Measurements from ENCODE around the gene CECR2. TPM values are rescaled to one million over a fixed set of nuclear protein-coding genes. Genes with fewer than 3 reads are reported as not detected.
A peak's percentile ranks its signal among the peaks of the same experiment; 100 is the strongest.

Gene CECR2
- total and polyA plus RNA-seq, 8 donors, result 8.0 to 22.0 (median 17.1) TPM

DNA sequence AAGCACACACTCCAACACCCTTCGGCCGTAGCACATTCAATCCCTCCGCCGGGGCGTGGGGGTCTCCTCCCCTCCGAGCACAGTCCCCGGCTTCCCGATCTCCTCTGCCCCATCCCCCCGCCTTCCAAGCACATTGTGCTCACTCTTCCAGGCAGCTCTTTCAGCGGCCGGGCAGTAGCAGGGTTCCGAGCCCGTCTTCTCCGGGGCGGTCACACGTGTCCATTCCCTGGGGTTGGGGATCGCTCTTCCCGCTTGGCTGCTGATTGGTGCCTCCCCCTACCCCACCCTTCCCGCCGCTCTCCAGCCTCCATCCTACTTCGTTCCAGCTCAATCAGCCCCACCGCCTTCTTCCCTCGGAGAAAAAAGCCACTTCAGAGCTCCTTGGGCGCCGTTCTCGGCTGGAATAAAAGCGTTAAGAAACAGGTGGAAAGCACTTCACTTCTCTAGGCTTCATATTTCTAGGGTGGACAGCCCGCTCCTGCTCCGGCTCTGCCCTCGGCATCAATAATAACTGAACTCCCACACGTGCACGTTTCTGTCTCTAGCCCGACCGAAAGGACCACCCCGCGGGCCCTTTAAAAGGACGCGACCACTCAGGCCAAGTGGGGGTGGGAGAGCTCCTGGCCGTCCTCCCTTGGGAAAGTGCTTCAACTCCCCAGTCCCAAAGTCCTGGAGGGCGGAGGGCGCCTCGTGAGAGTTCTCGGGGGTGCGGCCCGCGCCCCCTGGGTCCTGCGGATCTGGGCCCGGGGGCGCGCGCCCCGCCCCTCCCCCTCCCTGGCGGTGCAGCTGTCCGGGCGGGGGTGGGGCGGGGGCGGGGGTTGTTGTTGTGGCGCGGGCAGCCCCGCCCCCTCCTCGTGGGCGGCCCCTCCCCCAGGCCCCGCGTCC lies 464 bp upstream of the CECR2 start:
- Histone ChIP-seq H3K27ac (peak overlapping the region; percentile 74 to 87), H3K36me3 (no peaks in the 10 kb centered on the region), H3K4me1 (peaks cover 10 to 26% of the 10 kb centered on the region in 2 donors), H3K9me3 (no peaks in the 10 kb centered on the region), H3K27me3 (peaks cover 7 to 83% of the 10 kb centered on the region in 2 donors), H3K4me3 (peak overlapping the region; percentile 42 to 60)
- TF ChIP-seq, protein P1, sequence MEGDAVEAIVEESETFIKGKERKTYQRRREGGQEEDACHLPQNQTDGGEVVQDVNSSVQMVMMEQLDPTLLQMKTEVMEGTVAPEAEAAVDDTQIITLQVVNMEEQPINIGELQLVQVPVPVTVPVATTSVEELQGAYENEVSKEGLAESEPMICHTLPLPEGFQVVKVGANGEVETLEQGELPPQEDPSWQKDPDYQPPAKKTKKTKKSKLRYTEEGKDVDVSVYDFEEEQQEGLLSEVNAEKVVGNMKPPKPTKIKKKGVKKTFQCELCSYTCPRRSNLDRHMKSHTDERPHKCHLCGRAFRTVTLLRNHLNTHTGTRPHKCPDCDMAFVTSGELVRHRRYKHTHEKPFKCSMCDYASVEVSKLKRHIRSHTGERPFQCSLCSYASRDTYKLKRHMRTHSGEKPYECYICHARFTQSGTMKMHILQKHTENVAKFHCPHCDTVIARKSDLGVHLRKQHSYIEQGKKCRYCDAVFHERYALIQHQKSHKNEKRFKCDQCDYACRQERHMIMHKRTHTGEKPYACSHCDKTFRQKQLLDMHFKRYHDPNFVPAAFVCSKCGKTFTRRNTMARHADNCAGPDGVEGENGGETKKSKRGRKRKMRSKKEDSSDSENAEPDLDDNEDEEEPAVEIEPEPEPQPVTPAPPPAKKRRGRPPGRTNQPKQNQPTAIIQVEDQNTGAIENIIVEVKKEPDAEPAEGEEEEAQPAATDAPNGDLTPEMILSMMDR (IDR thresholded peaks at IDR 0.05), result no peak
- ATAC-seq (peak; percentile 80), DNase-seq (peak; percentile 76 to 91 (median 83))
- intact Hi-C loops (cut with DNase I), result no loop called here

DNA sequence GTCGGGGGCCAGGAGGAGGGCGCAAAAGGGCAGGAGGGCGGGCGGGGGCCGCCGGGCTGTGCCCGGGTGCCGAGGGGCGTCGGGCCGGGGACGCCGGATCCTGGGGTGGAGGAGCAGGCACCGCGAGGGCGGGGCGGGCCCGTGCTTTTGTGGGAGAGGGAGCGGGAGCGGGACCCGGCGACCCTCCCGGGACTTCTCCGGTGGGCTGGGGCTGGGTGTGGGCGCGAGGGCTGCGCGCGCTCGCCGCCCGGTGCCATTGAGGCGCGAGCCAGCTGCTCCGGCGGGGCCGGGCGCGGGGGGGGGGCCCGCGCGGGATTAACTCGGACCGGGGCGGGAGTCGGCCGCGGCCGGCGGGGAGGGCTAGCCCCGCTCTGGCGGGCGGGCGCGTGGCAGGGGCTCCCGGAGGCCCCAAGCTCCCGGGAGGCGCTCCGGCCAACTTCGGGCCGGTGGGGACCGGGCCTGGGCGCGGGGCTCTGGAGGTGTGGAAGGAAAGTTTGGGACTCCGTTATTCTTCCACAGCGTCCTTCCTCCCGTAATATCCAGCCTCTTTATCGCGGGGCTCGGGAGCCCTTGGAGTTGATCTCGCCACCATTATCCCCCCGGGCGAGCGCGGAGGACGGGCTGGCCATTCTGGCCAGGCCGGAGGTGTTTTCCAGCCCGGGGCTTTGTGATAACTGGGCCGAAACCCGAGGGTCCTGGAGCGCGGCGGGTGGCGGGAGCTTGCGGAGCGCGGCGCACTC lies 936 bp downstream of the CECR2 start:
- Histone ChIP-seq H3K4me1 (peaks cover 10 to 26% of the 10 kb centered on the region in 2 donors), H3K27ac (peak overlapping the region; percentile 63 to 89), H3K9me3 (no peaks in the 10 kb centered on the region), H3K4me3 (peak overlapping the region; percentile 60 to 67), H3K27me3 (peaks cover 7 to 88% of the 10 kb centered on the region in 2 donors), H3K36me3 (no peaks in the 10 kb centered on the region)
- DNase-seq (peak in 3 of 4 donors; percentile 29 to 83 (median 38)), ATAC-seq (peak; percentile 14)
- TF ChIP-seq, protein P1 (IDR thresholded peaks at IDR 0.05), result no peak
- intact Hi-C loops (cut with DNase I), result no loop called here

DNA sequence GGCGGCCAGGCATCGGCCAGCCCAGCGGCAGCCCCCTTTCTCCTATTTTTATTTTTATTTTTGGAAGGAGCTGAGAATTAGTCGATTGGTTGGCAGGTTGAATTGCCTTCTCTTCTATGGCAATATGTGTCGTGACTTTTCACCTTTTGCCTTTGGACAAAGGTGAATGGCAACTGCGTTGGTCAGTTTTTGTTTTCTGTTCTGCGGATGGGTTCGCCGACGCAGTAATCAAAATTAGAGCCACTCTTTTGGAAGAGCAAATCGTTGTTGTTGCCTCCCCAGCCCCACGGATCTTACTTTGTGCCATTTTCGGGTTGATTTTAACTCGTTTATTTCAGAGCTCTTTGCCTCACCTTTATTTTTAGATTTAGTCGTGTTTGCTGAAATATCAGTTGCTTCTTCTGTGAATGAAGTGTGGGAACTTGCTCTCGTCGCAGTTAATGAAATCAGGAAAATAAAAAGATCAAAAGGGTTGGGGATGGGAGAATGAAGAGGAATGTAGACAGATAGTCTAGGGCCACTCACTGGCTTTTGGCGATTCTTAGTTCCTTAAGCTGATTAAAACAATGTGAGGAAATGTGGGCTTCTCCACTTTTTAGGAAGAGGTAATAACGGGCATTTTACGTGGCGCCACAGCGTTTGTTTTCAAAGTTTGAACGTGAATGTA lies 1.6 kb downstream of the CECR2 start:
- DNase-seq (no peak), ATAC-seq (no peak)
- no peaks in the 10 kb centered on the region for H3K9me3 ChIP-seq
- peak overlapping the region; percentile 63 to 89 for H3K27ac ChIP-seq
- intact Hi-C loops (cut with DNase I), result no loop called here
- peak overlapping the region; percentile 60 to 67 for H3K4me3 ChIP-seq
- H3K27me3 ChIP-seq, result peaks cover 7 to 83% of the 10 kb centered on the region in 2 donors
- TF ChIP-seq, protein P1 (IDR thresholded peaks at IDR 0.05), result no peak
- H3K4me1 ChIP-seq, result peaks cover 10 to 26% of the 10 kb centered on the region in 2 donors
- no peaks in the 10 kb centered on the region for H3K36me3 ChIP-seq

DNA sequence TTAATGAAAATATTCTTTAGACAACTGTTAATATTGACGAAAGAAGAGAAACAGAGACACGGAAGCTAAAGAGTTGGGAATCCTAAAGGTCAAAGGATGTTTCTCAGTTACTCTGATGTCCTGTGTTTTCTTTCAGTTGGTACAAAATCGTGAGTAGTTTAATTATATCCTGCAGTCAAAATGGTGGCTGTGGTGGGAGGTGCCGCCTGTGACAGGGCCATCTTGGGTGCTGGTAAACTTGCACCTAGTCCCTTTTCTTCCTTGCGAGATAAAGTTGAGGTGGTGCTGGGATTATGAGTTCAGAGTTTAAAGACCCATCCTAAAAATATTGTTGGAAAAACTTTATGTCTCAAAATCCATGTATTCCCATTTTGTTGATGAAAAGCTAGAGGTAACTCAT lies 2.2 kb downstream of the CECR2 start:
- TF ChIP-seq, protein P1 (IDR thresholded peaks at IDR 0.05), result no peak
- peak overlapping the region; percentile 60 to 67 for H3K4me3 ChIP-seq
- no peaks in the 10 kb centered on the region for H3K9me3 ChIP-seq
- no peaks in the 10 kb centered on the region for H3K36me3 ChIP-seq
- DNase-seq (no peak), ATAC-seq (no peak)
- peaks cover 7 to 78% of the 10 kb centered on the region in 2 donors for H3K27me3 ChIP-seq
- H3K27ac ChIP-seq, result peak overlapping the region in 1 of 2 donors; percentile 89
- intact Hi-C loops (cut with DNase I), result no loop called here
- peaks cover 10 to 26% of the 10 kb centered on the region in 2 donors for H3K4me1 ChIP-seq

Data from left lung (tissue), 10 donors.